ENCODE measurements around the gene SLC35B4.

SLC35B4 gene

DNA sequence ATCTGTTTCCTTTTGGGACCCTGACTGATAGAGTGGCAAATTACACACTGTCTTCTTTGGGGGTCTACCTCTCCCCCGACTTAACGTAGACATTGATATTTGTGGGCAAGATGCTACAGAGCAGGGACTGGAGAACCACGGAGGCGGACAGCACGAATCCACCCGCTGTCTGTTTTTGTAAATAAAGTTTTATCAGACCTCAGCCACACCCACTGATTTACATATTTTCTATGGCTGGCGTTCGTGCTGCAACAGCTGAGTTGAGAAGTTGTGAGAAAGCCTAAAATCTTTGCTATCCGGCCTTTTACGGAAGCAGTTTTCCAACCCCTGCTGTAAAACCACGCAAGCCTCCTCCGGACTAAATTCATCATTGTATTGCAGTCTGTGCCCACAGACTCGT lies 17.2 kb upstream of the SLC35B4 start:
- Histone ChIP-seq H3K4me2 (ENCODE audit: low read length) (no peak overlapping the region), H3K4me3 (ENCODE audit: low read length) (no peak overlapping the region), H3K79me2 (ENCODE audit: low read length) (no peaks in the 10 kb centered on the region), H3K27me3 (ENCODE audit: low read depth, low read length) (no peaks in the 10 kb centered on the region), H3K27ac (ENCODE audit: low read length) (no peak overlapping the region), H3K9me3 (ENCODE audit: insufficient read depth, low read length) (no peaks in the 10 kb centered on the region), H4K20me1 (ENCODE audit: insufficient read depth, low read length) (no peaks in the 10 kb centered on the region), H3K9ac (ENCODE audit: low read length) (no peak overlapping the region), H3K36me3 (replicated peaks; ENCODE audit: low read depth, low read length) (no peaks in the 10 kb centered on the region), H2AFZ (ENCODE audit: low read depth, low read length) (no peak overlapping the region), H3K4me1 (ENCODE audit: low read length) (peaks cover 15% of the 10 kb centered on the region)
- TF ChIP-seq EZH2phosphoT487 (IDR thresholded peaks at IDR 0.05; ENCODE audit: low read depth), result no peak
- TF ChIP-seq, protein P1, sequence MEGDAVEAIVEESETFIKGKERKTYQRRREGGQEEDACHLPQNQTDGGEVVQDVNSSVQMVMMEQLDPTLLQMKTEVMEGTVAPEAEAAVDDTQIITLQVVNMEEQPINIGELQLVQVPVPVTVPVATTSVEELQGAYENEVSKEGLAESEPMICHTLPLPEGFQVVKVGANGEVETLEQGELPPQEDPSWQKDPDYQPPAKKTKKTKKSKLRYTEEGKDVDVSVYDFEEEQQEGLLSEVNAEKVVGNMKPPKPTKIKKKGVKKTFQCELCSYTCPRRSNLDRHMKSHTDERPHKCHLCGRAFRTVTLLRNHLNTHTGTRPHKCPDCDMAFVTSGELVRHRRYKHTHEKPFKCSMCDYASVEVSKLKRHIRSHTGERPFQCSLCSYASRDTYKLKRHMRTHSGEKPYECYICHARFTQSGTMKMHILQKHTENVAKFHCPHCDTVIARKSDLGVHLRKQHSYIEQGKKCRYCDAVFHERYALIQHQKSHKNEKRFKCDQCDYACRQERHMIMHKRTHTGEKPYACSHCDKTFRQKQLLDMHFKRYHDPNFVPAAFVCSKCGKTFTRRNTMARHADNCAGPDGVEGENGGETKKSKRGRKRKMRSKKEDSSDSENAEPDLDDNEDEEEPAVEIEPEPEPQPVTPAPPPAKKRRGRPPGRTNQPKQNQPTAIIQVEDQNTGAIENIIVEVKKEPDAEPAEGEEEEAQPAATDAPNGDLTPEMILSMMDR (IDR thresholded peaks at IDR 0.05; ENCODE audit: low read depth, low read length), result no peak

DNA sequence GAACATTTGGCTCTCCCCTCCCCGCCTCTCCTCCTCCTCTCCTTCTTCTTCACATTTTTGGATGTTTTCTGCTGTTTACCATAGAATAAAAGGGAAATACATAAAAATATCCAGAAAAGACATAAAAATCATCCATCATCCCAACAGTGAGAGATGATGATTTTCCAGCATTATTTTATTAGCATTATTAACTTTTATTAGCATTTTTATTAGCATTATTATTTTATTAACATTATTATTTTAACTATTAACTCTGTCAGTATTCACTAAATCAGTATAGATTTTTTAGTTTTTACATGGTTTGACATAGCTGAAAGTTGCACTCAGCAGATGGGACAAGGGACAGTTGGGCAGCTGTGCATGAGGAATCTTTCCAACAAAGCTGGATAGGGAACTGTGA lies 16.2 kb upstream of the SLC35B4 start:
- no peak for TF ChIP-seq EZH2phosphoT487 (IDR thresholded peaks at IDR 0.05; ENCODE audit: low read depth)
- TF ChIP-seq, protein P1 (IDR thresholded peaks at IDR 0.05; ENCODE audit: low read depth, low read length), result no peak
- H3K4me2 ChIP-seq (ENCODE audit: low read length), result no peak overlapping the region
- no peak overlapping the region for H3K9ac ChIP-seq (ENCODE audit: low read length)
- H3K79me2 ChIP-seq (ENCODE audit: low read length), result no peaks in the 10 kb centered on the region
- no peak overlapping the region for H3K27ac ChIP-seq (ENCODE audit: low read length)
- H3K4me3 ChIP-seq (ENCODE audit: low read length), result no peak overlapping the region
- no peak overlapping the region for H2AFZ ChIP-seq (ENCODE audit: low read depth, low read length)
- H3K4me1 ChIP-seq (ENCODE audit: low read length), result peaks cover 25% of the 10 kb centered on the region
- no peaks in the 10 kb centered on the region for H3K27me3 ChIP-seq (ENCODE audit: low read depth, low read length)
- no peaks in the 10 kb centered on the region for H3K9me3 ChIP-seq (ENCODE audit: insufficient read depth, low read length)
- no peaks in the 10 kb centered on the region for H3K36me3 ChIP-seq (replicated peaks; ENCODE audit: low read depth, low read length)
- H4K20me1 ChIP-seq (ENCODE audit: insufficient read depth, low read length), result no peaks in the 10 kb centered on the region

DNA sequence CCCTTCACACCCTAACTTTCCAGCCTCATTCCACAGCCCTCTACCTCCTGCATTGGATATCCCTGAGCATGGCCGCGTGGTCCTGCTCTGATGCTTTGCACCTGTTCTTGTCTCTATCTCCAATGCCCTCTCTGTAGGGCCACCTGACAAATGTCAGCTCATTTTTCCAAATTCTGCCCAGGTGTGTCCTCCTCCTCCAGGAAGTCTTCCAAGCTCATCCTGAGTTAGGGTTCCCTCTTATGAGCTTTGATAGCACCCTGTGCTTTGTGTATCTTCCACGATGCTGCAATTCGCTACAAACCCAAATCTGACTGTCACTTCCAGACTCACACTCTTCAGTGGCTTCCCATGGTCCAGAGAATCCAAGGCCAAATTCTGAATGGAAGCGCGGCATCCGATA lies 14.7 kb upstream of the SLC35B4 start:
- no peak overlapping the region for H3K4me2 ChIP-seq (ENCODE audit: low read length)
- no peak overlapping the region for H3K27ac ChIP-seq (ENCODE audit: low read length)
- H3K4me3 ChIP-seq (ENCODE audit: low read length), result no peak overlapping the region
- H3K36me3 ChIP-seq (replicated peaks; ENCODE audit: low read depth, low read length), result no peaks in the 10 kb centered on the region
- H3K79me2 ChIP-seq (ENCODE audit: low read length), result no peaks in the 10 kb centered on the region
- no peaks in the 10 kb centered on the region for H4K20me1 ChIP-seq (ENCODE audit: insufficient read depth, low read length)
- no peak overlapping the region for H2AFZ ChIP-seq (ENCODE audit: low read depth, low read length)
- H3K27me3 ChIP-seq (ENCODE audit: low read depth, low read length), result no peaks in the 10 kb centered on the region
- H3K4me1 ChIP-seq (ENCODE audit: low read length), result peaks cover 25% of the 10 kb centered on the region
- H3K9me3 ChIP-seq (ENCODE audit: insufficient read depth, low read length), result no peaks in the 10 kb centered on the region
- TF ChIP-seq, protein P1 (IDR thresholded peaks at IDR 0.05; ENCODE audit: low read depth, low read length), result no peak
- no peak for TF ChIP-seq EZH2phosphoT487 (IDR thresholded peaks at IDR 0.05; ENCODE audit: low read depth)
- no peak overlapping the region for H3K9ac ChIP-seq (ENCODE audit: low read length)

DNA sequence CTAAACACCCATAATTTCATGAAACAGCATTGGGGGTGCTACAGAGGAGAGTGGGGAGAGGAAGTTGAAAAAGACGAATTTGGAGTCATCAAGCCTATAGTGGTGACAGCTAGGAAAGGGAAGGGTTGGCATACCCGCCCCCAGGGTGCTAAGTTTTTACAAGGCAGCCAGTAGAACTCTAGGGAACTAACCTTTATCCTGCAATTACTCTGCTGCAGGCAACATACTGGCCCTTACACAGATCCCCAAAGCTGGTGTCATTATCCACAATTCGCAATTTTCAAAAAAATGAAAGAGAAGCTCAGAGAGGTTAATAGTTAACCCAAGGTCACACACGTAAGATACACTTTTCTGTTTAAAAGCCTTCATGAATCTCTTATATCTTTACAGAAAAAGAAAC lies 14.2 kb upstream of the SLC35B4 start:
- Histone ChIP-seq H3K27ac (ENCODE audit: low read length) (no peak overlapping the region), H3K4me2 (ENCODE audit: low read length) (no peak overlapping the region), H3K4me1 (ENCODE audit: low read length) (peaks cover 25% of the 10 kb centered on the region), H3K36me3 (replicated peaks; ENCODE audit: low read depth, low read length) (no peaks in the 10 kb centered on the region), H2AFZ (ENCODE audit: low read depth, low read length) (peak overlapping the region; percentile 62; the same call in 1 of the 2 replicates), H3K9me3 (ENCODE audit: insufficient read depth, low read length) (no peaks in the 10 kb centered on the region), H3K79me2 (ENCODE audit: low read length) (no peaks in the 10 kb centered on the region), H3K9ac (ENCODE audit: low read length) (no peak overlapping the region), H3K4me3 (ENCODE audit: low read length) (no peak overlapping the region), H4K20me1 (ENCODE audit: insufficient read depth, low read length) (no peaks in the 10 kb centered on the region), H3K27me3 (ENCODE audit: low read depth, low read length) (no peaks in the 10 kb centered on the region)
- TF ChIP-seq, protein P1 (IDR thresholded peaks at IDR 0.05; ENCODE audit: low read depth, low read length), result no peak
- no peak for TF ChIP-seq EZH2phosphoT487 (IDR thresholded peaks at IDR 0.05; ENCODE audit: low read depth)

Data from OCI-LY3 (cell line).